ENCODE measurements around the gene MPPED2.

- TF ChIP-seq, protein P1, sequence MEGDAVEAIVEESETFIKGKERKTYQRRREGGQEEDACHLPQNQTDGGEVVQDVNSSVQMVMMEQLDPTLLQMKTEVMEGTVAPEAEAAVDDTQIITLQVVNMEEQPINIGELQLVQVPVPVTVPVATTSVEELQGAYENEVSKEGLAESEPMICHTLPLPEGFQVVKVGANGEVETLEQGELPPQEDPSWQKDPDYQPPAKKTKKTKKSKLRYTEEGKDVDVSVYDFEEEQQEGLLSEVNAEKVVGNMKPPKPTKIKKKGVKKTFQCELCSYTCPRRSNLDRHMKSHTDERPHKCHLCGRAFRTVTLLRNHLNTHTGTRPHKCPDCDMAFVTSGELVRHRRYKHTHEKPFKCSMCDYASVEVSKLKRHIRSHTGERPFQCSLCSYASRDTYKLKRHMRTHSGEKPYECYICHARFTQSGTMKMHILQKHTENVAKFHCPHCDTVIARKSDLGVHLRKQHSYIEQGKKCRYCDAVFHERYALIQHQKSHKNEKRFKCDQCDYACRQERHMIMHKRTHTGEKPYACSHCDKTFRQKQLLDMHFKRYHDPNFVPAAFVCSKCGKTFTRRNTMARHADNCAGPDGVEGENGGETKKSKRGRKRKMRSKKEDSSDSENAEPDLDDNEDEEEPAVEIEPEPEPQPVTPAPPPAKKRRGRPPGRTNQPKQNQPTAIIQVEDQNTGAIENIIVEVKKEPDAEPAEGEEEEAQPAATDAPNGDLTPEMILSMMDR (IDR thresholded peaks at IDR 0.05; ENCODE audit: low read depth, low read length) = no peak
- no peak for TF ChIP-seq EZH2phosphoT487 (IDR thresholded peaks at IDR 0.05; ENCODE audit: low read depth)
These were observed 97.1 kb downstream of the MPPED2 start for GRCh38 chr11:30489076-30489475.

Measured in OCI-LY3 (cell line).